Lower lobe of right lung (tissue), 2 donors: ENCODE data around the gene EBLN1. TPM values are rescaled to one million over a fixed set of nuclear protein-coding genes. Genes with fewer than 3 reads are reported as not detected.
"Not testable (repeated sequence)": the region's sequence is repeated elsewhere in the genome, so short reads cannot be mapped to it uniquely, and the experiment has no call there.

Experiments used
- ATAC-seq, 2 donors: fragments of 200-7000 bp; cut with Tn5 transposase; one replicate each; pipeline ENCODE4 v1.9.1; 2020 to 2022; ENCODE audit warnings: mild to moderate bottlenecking in 2 of 2, moderate library complexity in 2 of 2
- DNase-seq: peaks from one replicate; pipeline ENCODE4 v3.0.0-alpha.2; 2020
- H3K27ac ChIP-seq: fragments of 200-600 bp; one replicate; pipeline ENCODE4 v1.8.0; 2022
- H3K27me3 ChIP-seq: fragments of 200-600 bp; one replicate; pipeline ENCODE4 v1.8.0; 2022; ENCODE audit warnings: low read depth
- H3K36me3 ChIP-seq: fragments of 200-600 bp; one replicate; pipeline ENCODE4 v1.8.0; 2022; ENCODE audit warnings: mild to moderate bottlenecking
- H3K4me1 ChIP-seq: fragments of 200-600 bp; one replicate; pipeline ENCODE4 v1.8.0; 2022
- H3K4me3 ChIP-seq: fragments of 200-600 bp; one replicate; pipeline ENCODE4 v1.8.0; 2022; ENCODE audit warnings: mild to moderate bottlenecking
- H3K9me3 ChIP-seq: fragments of 200-600 bp; one replicate; pipeline ENCODE4 v1.8.0; 2022
- CTCF ChIP-seq: fragments of 200-600 bp; IDR thresholded peaks from one replicate; pipeline ENCODE4 v1.8.0; 2022; ENCODE audit warnings: antibody characterized with exemption, mild to moderate bottlenecking
- intact Hi-C: fragments of 100-400 bp; cut with DNase I; formaldehyde crosslinking; loops from one replicate; pipeline ENCODE4 v1.11.0; 2022
- total RNA-seq: library from RNA; stranded (reverse); fragmentation: NEBNext Ultra II Directional; extraction: Animal tissue kit (Norgen Biotek cat#: 25700); gene quantifications from one replicate; pipeline ENCODE4 v1.2.1, GENCODE V29; 2021
- donor health status: DM: no; HTN: yes; CAD: no; lungs with severe emphysema.

The EBLN1 gene
- total RNA-seq, 1 donor from 2014 or later: not detected

DNA sequence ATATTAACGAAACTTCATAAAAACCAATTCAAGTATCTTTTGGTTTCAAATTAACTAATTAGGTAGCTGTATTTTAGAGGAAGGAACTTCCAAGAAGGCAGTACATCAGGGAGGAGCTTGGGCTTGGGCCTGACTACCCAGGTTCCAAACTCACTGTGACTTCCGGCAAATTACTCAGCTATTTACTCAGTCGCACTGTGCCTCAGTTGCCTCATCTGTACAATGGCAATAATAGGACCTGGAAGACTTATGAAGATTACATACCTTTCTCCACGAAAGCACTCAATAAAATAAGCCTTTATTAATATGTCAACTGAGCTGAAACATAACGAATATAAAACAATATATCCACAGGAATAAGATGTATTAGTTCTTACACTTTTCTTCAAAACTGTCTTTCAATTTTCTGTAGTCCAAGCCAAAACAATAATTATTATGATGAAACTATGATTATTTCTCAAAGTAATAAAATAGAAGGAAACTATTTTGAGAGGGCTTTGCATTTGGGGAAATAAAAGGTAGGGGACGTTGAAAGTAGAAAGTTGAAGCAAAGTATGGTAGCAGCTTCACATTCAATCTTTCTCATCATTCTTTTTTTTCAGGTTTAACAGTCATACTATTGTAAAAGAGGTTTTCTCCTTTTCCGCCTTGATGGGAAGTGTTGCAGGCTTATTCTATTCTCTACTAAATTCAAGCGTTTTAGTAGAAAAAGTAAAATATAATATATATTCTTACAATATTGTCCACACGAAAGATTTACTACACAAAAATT, 10.5 kb upstream of the EBLN1 start:
- Histone ChIP-seq H3K27ac (peak overlapping the region; percentile 91), H3K36me3 (no peaks in the 10 kb centered on the region), H3K27me3 (no peaks in the 10 kb centered on the region), H3K4me3 (peak overlapping the region; percentile 75), H3K9me3 (no peaks in the 10 kb centered on the region), H3K4me1 (peaks cover 13% of the 10 kb centered on the region)
- DNase-seq (no peak), ATAC-seq (no peak)
- intact Hi-C loops: no loop called here
- TF ChIP-seq CTCF: no peak

DNA sequence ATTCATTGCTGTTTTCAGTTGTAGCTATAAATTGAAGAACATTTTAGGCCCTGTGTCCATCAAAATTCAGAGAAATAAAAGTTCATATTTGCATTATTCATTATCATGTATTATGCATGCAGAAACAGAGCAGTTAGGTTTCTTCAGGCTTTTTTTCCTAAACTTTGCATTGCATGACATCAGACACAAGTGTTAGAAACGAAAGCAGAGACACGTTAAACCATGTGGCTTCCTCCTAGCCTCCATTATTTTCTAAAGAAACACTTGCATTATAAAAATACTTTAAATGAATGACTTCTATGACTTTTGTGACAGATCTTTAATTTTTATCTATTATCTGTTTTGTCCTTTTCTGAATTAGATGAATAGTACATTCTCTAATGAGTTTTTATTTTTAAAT, 8.8 kb upstream of the EBLN1 start:
- H3K27me3 ChIP-seq: no peaks in the 10 kb centered on the region
- H3K4me1 ChIP-seq: peaks cover 13% of the 10 kb centered on the region
- H3K36me3 ChIP-seq: no peaks in the 10 kb centered on the region
- H3K4me3 ChIP-seq: no peak overlapping the region
- H3K27ac ChIP-seq: no peak overlapping the region
- intact Hi-C loops: no loop called here
- TF ChIP-seq CTCF: no peak
- DNase-seq (no peak), ATAC-seq (no peak)
- H3K9me3 ChIP-seq: no peaks in the 10 kb centered on the region

- Histone ChIP-seq H3K9me3 (no peaks in the 10 kb centered on the region), H3K4me3 (no peak overlapping the region), H3K4me1 (no peaks in the 10 kb centered on the region), H3K27ac (no peak overlapping the region), H3K36me3 (no peaks in the 10 kb centered on the region), H3K27me3 (no peaks in the 10 kb centered on the region)
- TF ChIP-seq CTCF: no peak
- DNase-seq: no peak
- ATAC-seq: no peak
- intact Hi-C loops: no loop called here
Observed at GRCh38 chr10:22222236-22223190, 4.7 kb upstream of the EBLN1 start.

GRCh38 chr10:22219308-22219707, 1.5 kb upstream of the EBLN1 start:
- ATAC-seq: no peak
- Histone ChIP-seq H3K4me3 (no peak overlapping the region), H3K36me3 (no peaks in the 10 kb centered on the region), H3K27me3 (no peaks in the 10 kb centered on the region), H3K27ac (no peak overlapping the region), H3K9me3 (no peaks in the 10 kb centered on the region), H3K4me1 (no peaks in the 10 kb centered on the region)
- intact Hi-C loops: no loop called here
- no peak for TF ChIP-seq CTCF
- DNase-seq: no peak

DNA sequence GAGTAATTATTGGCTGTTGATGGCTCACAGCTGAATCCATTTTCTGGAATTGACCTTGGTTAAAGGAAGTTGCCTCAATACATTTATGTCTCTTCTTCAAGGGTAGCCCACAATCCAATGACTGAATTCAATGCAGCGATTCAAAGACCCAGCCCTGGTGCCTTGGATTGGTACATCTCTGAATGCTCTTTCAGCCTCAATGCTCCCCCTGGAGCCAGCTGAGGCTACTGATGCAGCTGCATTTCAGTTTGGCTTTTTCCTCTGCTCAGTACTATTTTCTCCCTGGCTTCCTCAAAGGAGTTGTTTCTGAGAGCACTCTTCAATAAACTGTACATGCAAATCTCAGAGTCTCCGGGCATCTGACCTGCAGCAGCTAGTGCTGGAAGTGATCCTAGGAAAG, 633 bp upstream of the EBLN1 start:
- H3K9me3 ChIP-seq: no peaks in the 10 kb centered on the region
- no peaks in the 10 kb centered on the region for H3K27me3 ChIP-seq
- no peak overlapping the region for H3K4me3 ChIP-seq
- no peaks in the 10 kb centered on the region for H3K36me3 ChIP-seq
- intact Hi-C loops: no loop called here
- H3K4me1 ChIP-seq: no peaks in the 10 kb centered on the region
- no peak overlapping the region for H3K27ac ChIP-seq
- TF ChIP-seq CTCF: no peak
- no peak for ATAC-seq
- no peak for DNase-seq

DNA sequence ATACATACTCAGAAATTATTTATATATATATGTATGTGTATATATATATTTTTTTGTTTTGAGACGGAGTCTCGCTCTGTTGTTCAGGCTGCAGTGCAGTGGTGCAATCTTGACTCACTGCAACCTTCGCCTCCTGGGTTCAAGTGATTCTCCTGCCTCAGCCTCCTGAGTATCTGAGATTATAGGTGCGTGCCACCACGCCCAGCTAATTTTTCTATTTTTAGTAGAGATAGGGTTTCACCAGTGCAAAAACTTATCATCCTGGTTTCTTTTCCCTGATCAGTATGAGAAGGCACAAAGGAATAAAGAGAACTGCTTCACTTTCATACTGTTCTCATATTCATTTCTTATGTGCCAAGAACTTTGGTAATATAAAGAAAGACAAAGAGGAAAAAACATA, 731 bp downstream of the EBLN1 start:
- H3K4me1 ChIP-seq, H3K27ac ChIP-seq, H3K36me3 ChIP-seq, H3K4me3 ChIP-seq, DNase-seq, H3K27me3 ChIP-seq, ATAC-seq, intact Hi-C loops, H3K9me3 ChIP-seq: not testable (repeated sequence)
